ENCODE measurements around the gene MEGF6.

MEGF6 gene

DNA sequence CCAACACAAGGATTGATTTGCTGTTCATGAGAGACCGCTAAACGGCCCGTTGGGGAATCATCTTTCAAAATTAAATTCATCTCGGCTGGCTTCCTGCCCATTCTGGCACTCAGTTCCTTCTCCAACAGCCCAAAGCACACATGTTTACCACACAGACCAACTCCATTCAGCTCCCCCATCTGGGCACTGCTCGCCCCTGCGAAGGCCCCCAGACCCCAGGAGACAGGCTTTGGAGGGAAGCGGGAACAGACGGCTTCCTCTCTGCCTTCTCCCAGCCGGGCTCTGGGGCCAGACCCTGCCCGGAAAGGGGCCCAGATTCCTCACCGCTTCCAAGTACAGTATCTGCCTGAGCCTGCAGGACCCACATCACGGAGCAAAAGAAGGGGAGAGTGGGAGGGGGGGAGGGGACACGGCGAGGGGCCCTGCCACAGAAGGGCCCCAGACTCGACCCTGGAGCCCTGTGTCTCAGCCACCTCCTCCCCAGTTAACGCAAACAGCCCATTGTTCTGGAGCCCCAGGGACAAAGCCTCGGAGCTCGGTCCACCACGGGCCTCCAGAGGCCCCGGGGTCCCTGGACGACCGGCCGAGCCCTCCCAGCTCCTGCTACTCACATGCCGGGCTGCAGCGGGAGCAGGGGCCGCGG, 660 bp downstream of the MEGF6 start:
- no peak for DNase-seq (ENCODE audit: extremely low read depth in 1 of 2, low read depth in 1 of 2)

DNA sequence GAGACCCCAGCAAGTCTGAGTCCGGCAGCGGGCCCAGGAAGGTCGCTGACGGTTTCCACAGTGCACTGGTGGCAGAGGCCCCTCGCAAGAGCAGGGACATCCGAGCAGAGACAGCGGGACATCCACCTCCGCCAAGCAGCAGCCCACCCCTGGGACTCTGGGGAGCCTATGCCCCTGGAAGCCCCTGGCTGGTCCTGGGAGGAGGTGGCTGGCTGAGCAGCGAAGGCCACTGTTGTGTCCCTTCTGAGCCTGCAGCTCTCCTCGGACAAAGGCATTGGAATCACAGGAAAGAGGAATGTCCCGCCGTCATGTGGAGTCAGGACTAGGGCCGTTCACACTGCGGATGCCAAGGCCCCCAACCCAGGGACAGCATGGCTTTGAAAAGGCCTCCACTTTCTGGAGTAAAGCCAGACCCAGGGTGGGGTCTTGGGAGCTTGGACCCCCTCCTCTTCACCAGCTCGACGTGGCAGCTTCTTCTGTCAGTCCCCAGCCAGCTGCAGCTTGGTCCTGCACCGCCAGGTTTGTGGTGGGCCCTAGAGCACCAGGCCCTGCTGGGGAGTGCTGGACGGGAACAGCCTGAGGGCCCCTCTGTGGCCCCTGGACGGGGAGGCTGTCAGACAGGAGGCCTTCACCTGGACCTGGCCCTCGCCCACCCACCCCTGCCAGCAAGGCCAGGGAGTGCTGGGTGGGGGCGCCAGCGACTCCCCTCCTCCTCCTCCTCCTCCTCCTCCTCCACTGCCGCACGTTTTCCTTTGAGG, 1.4 kb downstream of the MEGF6 start:
- DNase-seq (ENCODE audit: extremely low read depth in 1 of 2, low read depth in 1 of 2): no peak

DNA sequence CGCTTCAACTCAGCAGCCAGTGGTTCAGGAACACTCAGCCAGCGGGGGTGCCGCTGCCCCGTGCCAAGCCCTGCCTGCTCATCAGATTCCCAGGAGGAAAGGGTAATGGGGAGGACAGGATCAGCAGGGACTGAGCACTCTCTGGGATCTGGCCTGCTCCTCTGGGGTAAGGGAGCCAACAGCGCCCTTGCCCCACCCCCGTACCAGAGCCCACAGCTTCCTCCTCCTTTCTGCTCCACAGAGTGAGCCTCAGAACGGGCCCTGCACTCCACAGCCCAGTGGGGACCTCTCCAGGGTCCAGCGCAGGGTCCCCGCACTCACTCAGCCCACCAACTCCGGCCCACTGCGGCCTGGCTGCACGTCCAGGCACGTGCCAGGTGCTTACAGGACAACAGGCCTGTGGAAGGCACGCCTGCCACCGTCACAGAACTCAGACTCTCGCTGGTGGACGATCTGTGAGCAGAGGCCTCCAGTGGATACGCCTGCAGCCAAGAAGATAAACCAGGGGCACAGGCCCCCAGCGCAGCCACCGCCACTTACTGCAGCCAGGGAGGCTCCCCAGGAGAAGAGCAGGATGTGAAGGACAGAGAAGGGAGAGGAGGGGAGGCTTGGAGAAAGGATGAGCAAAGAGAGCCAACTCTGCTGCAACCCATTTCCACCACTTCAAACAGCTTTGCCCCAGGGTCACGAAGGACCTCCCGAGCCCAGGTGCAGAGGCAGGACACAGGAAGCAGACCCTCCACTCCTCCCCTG, 2.1 kb downstream of the MEGF6 start:
- DNase-seq (ENCODE audit: extremely low read depth in 1 of 2, low read depth in 1 of 2): no peak

DNA sequence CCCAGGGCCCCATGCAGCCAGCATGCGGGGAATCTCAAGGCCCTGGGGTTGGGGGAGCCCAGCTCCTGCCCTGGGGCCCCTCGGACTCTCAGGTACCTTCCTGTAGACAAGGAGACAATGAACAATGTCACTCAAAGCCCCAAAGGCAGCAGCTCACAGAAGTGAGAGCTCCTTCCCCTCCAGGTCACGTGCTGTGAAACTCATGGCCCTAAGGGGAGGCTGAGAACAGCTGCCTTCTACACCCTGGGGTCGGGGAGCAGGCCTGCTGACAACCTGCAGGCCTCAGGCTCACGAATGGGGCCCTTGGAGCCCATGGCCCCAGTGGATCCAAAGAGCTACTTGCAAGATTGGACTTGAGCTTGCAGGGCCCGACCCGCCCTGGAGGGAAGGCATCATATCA, 3.2 kb downstream of the MEGF6 start:
- DNase-seq (ENCODE audit: extremely low read depth in 1 of 2, low read depth in 1 of 2): no peak

DNA sequence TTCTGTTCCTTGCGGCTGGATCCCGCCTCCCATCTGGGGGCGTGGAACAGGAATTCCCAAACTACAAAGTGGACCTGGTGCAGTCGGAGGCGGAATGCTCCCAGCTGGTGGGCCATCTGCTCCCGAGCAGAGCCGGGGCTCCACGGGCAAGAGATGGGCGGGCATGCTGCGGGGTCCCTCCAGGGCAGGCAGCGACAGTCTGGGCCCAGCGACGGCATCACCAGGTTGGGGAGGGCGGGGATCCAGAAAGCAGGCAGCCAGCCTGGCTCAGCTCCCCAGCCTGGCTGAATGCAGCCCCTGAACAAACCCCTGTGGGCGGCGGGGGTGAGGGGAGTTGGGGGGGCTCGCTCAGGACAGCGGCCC, 3.6 kb downstream of the MEGF6 start:
- DNase-seq (ENCODE audit: extremely low read depth in 1 of 2, low read depth in 1 of 2): no peak

DNA sequence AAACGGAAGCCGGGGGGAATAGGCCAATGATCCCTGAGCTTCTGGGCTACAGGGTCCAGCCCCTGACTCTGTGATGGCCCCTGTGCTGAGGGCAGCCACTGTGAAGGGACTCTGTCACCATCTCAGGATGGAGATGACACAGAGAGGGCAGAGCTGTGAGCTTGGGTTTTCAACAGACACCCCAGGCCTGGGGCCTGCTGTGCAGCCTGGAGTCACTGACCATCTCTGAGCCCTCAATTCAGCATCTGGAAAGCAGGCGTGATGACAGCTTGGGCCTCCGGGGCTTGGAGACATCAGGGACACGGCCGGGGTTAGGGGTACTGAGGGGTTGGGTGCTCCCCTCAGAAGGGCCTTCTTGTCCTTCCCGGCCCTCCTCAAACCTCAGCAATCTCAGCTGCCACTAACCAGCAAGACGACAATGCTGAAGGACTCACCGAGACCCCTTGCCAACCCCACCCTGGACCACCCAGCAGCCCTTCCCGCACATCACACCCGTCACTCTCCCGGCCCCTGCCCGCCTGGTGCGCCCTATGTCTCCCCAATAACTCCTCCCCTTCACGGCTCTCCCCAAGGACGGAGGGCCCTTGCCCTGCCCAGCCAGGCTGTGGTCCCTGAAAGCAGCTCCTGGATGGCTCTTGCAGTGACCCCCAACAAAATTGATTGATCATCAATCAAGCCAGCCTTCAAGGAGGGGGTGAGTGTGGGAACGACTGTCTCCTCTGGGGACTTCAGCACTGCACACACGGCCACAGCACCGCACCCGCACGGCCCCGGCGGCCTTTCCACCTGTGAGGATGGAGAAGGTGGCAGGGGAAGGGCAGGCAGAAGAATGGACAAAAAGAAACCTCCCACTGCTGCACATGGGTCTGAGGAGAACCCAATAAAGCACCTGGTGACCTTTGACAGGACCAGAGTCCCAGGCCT, 4.3 kb downstream of the MEGF6 start:
- no peak for DNase-seq (ENCODE audit: extremely low read depth in 1 of 2, low read depth in 1 of 2)

DNA sequence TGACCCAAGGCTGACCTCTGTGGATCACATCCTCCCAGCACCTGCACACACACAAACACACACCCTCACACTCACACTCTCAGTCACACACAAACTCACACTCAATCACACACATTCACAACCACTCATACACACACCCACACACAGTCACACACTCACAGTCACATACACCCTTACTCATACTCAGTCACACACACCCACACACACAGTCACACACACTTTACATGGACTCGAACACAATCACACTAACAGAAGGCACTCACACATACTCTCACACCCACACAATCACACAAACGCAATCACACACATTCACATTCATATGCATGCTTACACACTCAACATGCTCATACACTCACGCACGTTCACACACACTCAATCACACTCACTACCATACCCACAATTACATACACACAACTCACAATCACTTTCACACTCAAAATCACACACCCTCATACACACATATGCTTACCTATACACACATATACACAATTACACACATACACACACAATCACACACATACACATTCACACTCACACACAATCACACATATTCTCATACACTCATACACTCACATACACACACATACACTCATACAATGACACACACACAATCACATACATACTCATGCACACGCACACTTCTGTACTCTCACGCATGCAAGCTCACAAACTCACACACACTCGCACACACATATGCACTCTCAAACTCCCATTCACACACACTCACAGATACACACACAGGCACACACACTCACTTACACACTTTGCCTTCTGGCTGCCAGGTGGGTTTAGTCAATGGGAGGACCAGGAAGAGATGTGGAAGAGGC, 6.1 kb downstream of the MEGF6 start:
- DNase-seq (ENCODE audit: extremely low read depth in 1 of 2, low read depth in 1 of 2): no peak

DNA sequence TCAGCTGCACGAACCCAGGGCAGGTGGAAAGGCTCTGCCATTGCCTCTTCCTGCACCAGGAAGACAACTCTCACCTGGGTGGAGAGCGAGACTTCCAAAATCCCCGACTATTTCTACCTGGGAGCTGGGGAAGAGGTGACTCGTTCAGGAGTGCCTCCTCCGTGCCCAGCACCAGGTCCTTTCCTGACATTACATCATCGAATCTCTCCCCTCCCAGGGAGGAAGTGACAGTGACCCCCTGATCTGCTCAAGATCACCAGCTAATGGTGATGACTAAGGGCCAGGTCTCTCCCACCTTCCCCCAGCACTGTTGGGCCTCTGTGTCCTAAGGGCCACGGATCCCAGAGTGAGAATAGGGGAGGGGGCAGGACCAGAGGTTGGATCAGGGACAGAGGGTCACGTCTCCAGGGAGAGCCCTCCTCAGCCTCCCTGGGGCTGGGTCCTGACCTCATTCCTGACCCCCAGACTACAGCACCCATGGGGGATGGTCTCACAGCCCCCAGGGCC, 6.8 kb downstream of the MEGF6 start:
- DNase-seq (ENCODE audit: extremely low read depth in 1 of 2, low read depth in 1 of 2): no peak

DNA sequence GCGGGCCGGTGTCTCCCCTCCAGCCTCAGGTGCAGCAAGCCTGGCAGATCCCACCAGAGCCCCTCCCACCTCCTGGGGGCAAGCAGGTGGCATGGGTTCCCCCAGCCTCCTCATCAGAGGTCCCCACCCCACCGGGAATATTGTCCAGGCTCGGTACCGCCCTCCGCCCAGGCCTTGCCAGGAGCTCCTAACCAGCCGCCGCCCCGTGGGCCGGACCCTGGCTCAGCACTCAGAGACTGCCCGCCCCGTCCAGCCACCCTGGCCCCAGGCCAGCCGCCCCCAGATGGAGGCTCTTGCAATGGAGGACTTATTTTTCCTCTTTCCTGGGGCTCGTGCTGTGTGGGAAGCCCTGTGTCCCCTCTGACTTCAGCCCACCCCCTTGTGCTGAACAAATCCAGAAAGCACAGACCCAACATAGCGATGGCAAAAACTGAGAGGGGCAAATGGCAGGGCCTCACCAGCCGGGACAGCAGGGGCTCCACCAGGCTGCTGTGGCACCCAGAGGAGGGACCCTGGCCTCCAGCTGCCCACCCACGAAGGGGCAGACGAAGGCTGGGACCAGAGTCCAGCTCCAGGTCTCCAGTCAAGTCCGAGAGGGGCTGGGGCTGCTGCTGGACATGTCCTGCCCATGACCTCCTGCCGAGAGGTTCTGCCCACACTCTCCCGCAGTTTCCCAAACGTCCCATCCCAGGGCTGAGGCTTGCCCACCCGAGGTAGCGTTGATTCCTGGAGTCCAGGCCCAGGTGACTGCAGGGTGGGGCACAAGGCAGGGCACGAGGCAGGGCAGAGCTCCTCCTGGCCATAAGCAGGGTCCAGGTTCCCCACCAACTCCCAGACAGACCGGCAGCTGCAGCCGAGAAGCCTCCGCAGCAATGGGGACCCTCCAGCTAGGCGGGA, 7.5 kb downstream of the MEGF6 start:
- DNase-seq (ENCODE audit: extremely low read depth in 1 of 2, low read depth in 1 of 2): no peak

DNA sequence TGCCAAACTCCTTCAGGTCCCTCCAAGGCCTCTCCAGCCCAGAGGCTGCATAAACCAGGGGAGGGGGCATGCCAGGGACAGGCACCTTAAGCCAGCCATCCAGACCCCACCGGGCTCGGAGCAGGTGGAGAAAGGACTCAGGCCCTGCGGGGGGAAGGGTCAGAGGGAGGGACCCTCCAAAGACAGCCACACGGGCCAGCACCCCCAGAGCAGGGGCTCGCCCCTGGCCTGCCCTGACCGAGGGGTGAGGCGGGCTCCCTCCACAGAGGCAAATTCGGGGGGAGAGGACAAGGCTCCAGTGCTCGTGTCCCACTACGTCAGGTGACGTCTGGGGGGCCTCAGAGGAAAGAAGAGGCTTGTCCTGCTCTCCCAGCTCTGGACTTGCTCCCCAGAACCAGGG, 8.2 kb downstream of the MEGF6 start:
- DNase-seq (ENCODE audit: extremely low read depth in 1 of 2, low read depth in 1 of 2): no peak

DNA sequence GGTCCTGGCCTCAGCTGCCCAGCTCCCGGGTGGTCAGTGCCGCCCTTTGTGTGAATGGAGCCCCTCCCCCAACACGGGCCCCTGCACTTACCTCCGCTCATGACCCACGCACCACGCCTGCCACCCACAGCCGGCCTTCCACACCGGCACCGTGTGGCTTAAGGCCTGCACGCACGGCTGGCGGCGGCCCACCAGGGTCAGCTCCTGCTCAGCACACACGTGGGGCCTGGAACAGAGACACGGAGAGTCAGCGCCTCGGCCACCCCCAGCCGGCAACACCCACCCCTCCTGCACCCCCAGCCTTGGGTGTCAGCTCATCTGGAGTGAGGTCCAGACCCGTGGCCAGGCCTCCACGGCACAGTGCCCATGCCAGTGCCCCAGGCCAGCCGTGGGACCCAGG, 8.9 kb downstream of the MEGF6 start:
- DNase-seq (ENCODE audit: extremely low read depth in 1 of 2, low read depth in 1 of 2): no peak

DNA sequence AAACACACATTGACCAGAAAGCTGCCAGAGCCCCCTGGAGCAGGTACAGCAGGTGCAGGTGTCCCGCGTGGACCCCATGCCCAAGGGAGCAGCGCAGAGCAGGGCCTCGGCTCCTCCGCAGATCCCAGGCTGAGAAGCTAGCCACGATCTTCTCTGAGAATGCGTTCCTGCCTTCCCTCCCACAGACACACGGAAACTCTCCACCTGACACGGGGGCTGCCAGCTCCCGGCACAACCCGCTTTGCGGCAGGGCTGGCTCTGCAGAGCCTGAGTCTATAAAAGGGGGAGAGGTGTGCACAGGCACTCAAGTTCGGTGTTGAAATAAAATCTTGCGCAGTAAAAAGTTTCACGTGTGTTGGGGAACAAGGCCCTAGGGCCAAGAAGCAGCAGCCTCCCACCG, 9.6 kb downstream of the MEGF6 start:
- DNase-seq (ENCODE audit: extremely low read depth in 1 of 2, low read depth in 1 of 2): no peak

DNA sequence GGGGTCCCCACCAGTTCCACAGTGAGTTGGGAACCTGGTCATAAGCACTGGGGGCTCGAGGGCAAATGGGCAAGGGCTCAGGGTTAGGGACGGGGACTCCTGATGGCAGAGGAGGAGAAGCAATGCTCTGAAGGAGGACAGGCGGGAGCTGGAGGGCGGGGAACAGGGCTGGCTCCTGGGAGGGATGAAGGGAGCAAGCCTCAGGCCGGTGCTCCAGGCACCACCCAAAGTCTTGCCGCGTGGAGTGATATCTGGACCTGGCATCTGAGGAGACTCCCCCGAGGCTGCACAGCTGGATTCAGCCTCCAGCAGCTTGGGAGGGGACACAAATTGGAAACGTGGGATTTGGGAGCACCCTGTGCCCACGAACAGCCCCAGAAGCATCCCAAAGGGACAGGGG, 11.0 kb downstream of the MEGF6 start:
- no peak for DNase-seq (ENCODE audit: extremely low read depth in 1 of 2, low read depth in 1 of 2)

DNA sequence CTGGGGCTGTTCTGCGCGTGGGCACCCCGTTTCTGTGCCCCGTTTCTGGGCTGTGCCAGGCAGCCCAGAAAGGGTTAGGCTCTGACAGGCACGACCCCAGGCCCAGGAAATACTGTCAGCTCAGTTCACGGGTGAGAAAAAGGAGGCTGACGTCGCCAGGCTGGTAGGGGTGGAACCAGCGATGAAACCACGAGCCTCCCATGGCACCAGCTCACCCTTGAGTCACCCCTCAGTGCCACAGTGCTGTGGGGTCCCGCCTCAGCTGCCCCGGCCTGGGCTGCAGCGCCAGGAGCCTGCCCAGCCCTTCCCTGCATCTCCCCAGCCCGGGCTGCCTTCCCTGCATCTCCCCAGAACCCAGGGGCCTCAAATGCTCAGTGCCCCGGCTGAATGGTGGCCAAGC, 11.5 kb downstream of the MEGF6 start:
- DNase-seq (ENCODE audit: extremely low read depth in 1 of 2, low read depth in 1 of 2): no peak

DNA sequence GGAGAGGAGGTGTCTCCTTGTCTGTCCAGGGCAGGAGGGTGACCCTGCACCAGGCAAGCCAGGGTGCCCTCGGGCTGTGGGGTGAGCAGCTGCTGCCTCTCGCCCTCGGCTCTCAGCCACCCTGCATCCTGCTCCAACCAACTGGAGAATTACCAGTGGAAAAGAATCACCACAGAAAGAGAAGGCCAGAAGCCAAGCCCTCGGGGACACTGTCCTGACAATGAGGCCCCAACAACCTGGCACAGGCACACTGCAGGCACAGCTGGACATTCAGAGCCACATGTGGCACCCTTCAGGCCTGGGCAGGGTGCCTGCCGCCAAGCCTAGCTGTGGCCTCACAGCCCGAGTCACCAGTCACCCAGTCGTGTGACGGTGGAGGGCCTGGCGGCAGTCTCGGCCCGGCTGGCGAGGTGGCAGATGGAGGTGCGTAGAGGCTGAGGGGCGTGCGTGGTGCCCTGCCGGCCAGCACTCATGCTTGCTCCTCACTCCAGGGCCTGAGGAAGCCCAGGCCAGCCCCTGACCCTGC, 12.0 kb downstream of the MEGF6 start:
- DNase-seq (ENCODE audit: extremely low read depth in 1 of 2, low read depth in 1 of 2): no peak

DNA sequence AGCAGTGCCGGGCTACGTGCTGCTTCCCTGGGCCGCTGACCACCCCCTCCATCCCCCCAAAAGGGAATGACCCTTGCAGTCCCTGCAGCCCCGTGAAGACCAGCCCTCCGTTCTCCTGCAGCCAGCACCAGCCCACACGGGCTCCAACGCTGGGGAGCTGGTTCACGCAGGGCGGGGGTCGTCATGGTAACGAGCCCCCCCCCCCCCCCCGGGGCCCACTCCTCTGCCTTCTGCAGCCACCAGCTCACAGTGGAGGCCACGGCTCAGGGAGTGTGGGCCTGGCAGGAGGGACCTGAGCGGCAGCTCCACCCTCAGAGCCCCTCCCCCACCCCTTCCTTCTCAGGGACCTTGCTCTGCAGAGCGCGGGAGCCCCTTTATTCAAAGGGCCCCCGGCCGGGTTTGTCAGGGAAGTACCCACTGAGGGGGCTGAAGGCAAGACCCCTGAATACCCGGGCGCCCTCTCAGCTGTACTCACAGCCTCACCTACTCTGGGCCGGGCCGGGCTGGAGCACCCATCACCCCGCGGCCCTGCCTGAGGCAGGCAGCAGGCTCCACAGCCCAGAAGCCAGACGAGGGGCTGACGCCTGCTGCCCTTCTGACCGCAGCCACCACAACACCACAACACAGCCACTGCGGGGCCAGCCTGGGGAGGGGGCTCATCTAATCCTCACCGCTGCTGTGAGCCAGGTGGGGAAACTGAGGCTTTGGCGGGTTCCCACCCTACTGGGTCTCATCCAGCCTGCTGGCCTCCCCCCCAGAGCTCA, 12.6 kb downstream of the MEGF6 start:
- DNase-seq (ENCODE audit: extremely low read depth in 1 of 2, low read depth in 1 of 2): no peak

DNA sequence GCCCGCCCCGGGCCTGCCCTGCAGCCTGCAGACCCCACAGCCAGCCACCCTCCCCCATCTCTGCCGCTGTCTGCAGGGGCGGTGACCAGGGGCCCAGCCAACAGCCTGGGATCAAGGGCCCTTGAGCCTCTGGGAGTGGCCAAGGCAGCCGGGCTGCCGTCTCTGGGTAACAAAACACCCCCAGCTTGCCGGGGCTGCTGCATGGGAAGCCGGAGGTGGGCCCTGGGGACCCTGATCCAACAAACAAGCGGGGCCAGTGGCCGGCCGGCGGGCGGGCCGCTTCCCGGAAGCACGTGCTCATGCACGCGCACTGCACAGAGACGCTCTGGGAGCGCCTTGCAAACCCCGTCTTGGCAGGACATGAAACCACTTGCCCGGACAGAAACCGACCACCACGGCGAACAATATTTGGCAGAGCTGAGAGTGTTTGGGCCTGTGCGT, 13.2 kb downstream of the MEGF6 start:
- no peak for DNase-seq (ENCODE audit: extremely low read depth in 1 of 2, low read depth in 1 of 2)

DNA sequence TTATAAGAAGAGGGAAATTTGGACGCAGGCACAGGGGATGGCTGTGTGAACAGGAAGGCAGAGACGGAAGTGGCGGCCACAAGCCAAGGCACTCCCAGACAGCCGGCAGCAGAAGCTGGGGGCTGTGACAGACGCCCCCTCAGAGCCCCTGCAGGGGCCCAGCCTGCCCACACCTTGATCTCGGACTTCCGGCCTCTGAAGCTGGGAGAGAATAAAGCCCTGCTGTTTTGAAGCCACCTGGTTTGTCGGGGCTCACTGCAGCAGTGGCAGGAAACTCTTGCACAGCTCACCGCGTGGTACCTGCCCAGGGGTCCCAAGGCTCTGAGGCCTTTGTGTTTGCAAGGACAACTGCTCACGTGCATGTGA, 13.7 kb downstream of the MEGF6 start:
- no peak for DNase-seq (ENCODE audit: extremely low read depth in 1 of 2, low read depth in 1 of 2)
